Breast epithelium (tissue), 3 donors: ENCODE measurements around the gene YBX1.

Experiments used
- POLR2A ChIP-seq: fragments of 450-650 bp; IDR thresholded peaks from one replicate; pipeline ENCODE4 v1.6.1; 2016; ENCODE audit warnings: antibody characterized with exemption, mild to moderate bottlenecking, moderate library complexity
- POLR2AphosphoS5 ChIP-seq, 3 donors: sonication (generic); formaldehyde crosslinking; IDR thresholded peaks; one replicate each; pipeline ENCODE4 v1.6.1; 2017; ENCODE audit warnings: antibody characterized with exemption in 3 of 3
- TF ChIP-seq, protein P1 (sequence below), 3 donors: fragments of 450-650 bp; IDR thresholded peaks; one replicate each; pipeline ENCODE4 v1.5.1; 2016 to 2017; ENCODE audit warnings: antibody characterized with exemption in 3 of 3, mild to moderate bottlenecking in 3 of 3, moderate library complexity in 3 of 3

DNA sequence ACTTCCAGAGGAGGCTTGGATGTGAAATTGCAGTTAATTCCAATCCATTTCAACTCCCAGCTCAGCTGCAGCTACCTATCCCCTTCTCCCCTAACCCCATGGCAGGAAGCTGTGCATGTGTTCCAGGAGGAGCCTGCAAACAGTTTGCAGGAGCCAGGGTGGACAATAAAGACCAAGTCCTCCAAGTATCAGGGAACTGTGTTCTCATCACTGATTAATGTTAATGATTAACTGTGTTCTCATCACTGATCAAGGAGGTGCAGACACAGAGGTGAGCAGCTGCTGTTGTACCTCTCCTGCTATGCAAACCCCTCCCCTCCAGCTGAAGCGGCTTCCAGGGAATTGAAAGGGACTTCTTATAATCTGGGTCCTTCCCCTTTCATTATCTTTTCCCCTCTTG lies 38.6 kb downstream of the YBX1 start:
- TF ChIP-seq, protein P1, sequence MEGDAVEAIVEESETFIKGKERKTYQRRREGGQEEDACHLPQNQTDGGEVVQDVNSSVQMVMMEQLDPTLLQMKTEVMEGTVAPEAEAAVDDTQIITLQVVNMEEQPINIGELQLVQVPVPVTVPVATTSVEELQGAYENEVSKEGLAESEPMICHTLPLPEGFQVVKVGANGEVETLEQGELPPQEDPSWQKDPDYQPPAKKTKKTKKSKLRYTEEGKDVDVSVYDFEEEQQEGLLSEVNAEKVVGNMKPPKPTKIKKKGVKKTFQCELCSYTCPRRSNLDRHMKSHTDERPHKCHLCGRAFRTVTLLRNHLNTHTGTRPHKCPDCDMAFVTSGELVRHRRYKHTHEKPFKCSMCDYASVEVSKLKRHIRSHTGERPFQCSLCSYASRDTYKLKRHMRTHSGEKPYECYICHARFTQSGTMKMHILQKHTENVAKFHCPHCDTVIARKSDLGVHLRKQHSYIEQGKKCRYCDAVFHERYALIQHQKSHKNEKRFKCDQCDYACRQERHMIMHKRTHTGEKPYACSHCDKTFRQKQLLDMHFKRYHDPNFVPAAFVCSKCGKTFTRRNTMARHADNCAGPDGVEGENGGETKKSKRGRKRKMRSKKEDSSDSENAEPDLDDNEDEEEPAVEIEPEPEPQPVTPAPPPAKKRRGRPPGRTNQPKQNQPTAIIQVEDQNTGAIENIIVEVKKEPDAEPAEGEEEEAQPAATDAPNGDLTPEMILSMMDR (IDR thresholded peaks at IDR 0.05): no peak
- TF ChIP-seq POLR2A: no peak
- no peak for TF ChIP-seq POLR2AphosphoS5 (IDR thresholded peaks at IDR 0.05)
